GM12878 (cell line): ENCODE measurements around the gene NAA15. TPM values are rescaled to one million over a fixed set of nuclear protein-coding genes. Genes with fewer than 3 reads are reported as not detected.
A peak's percentile ranks its signal among the peaks of the same experiment; 100 is the strongest.

ENCODE experiments used
- ATAC-seq: fragments of 200-7000 bp; cut with Tn5 transposase; 3 replicates; pipeline ENCODE4 v1.9.1; 2020; ENCODE audit warnings: mild to moderate bottlenecking, moderate library complexity
- BruUV-seq: library from RNA; stranded (reverse); fragments of 400-500 nt; replicated peaks from 2 replicates; lab custom pipeline; 2021; lab: Mats Ljungman, UMichigan
- CTCF ChIA-PET: fragments of 300-600 bp; sonication (Branson Sonifier 250); formaldehyde crosslinking; extraction: SDS; loops from one replicate; lab custom pipeline; 2021; ENCODE audit warnings: inconsistent platforms; lab: Yijun Ruan, JAX
- POLR2A ChIA-PET: fragments of 350-600 bp; formaldehyde crosslinking; extraction: SDS; loops from one replicate; lab custom pipeline; 2021; ENCODE audit warnings: inconsistent platforms; lab: Charles Lee
- RAD21 ChIA-PET: fragments of 300-600 bp; sonication (Branson Sonifier 250); formaldehyde crosslinking; loops from one replicate; lab custom pipeline; 2023; ENCODE audit warnings: antibody characterized with exemption; ENCODE audit not compliant: unreplicated experiment; lab: Charles Lee
- SMC1A ChIA-PET: fragments of 300-600 bp; sonication (Branson Sonifier 250); formaldehyde crosslinking; loops from one replicate; lab custom pipeline; 2023; ENCODE audit not compliant: unreplicated experiment, uncharacterized antibody; lab: Charles Lee
- DNase-seq: peaks from one replicate; pipeline ENCODE4 v3.0.0-alpha.2; 2011; ENCODE audit warnings: low read depth, low spot score
- FAIRE-seq: peaks from 3 replicates; lab custom pipeline; 2011; peaks lifted over from hg19 to GRCh38; lab: Jason Lieb, UNC
- H2AFZ ChIP-seq: 2 replicates; pipeline ENCODE4 v1.6.0; 2011; ENCODE audit warnings: low read depth, low read length, control low read depth; ENCODE audit not compliant: control insufficient read depth
- H3K27ac ChIP-seq: 2 replicates; pipeline ENCODE4 v1.5.1; 2011; ENCODE audit warnings: control low read depth; ENCODE audit not compliant: control insufficient read depth, insufficient read depth
- H3K27me3 ChIP-seq, 2 experiments: replicated peaks in 1 of 2; 2 replicates each; pipeline versions ENCODE4 v1.6.0 to v1.6.1; 2011; ENCODE audit warnings: low read length in 1 of 2; ENCODE audit not compliant: control insufficient read depth in 2 of 2, insufficient read depth in 2 of 2
- H3K36me3 ChIP-seq, 2 experiments: 2 replicates each; pipeline ENCODE4 v1.5.1; 2011; ENCODE audit warnings: low read length in 1 of 2; ENCODE audit not compliant: control insufficient read depth in 2 of 2, insufficient read depth in 2 of 2
- H3K4me1 ChIP-seq: 2 replicates; pipeline ENCODE4 v1.6.1; 2011; ENCODE audit warnings: mild to moderate bottlenecking, low read length, moderate library complexity, mixed read lengths; ENCODE audit not compliant: control insufficient read depth, insufficient read depth
- H3K4me2 ChIP-seq: 2 replicates; pipeline ENCODE4 v1.6.0; 2011; ENCODE audit warnings: control low read depth; ENCODE audit not compliant: control insufficient read depth, insufficient read depth
- H3K4me3 ChIP-seq: fragments of 200-600 bp; sonication (generic); 2 replicates; pipeline ENCODE4 v1.5.1; 2016
- H3K79me2 ChIP-seq: 2 replicates; pipeline ENCODE4 v1.6.0; 2011; ENCODE audit warnings: low read length; ENCODE audit not compliant: control insufficient read depth, insufficient read depth
- H3K9ac ChIP-seq: 2 replicates; pipeline ENCODE4 v1.8.0; 2011; ENCODE audit warnings: low read length, control low read depth, mixed read lengths; ENCODE audit not compliant: control insufficient read depth, insufficient read depth
- H3K9me3 ChIP-seq: replicated peaks from 3 replicates; pipeline ENCODE4 v1.5.1; 2011; ENCODE audit warnings: mild to moderate bottlenecking, low read length; ENCODE audit not compliant: control insufficient read depth, insufficient read depth
- H4K20me1 ChIP-seq: 2 replicates; pipeline ENCODE4 v1.6.0; 2011; ENCODE audit not compliant: control insufficient read depth, insufficient read depth
- BCL3 ChIP-seq: IDR thresholded peaks from 2 replicates; pipeline ENCODE4 v1.6.1; 2011; ENCODE audit warnings: borderline replicate concordance, low read depth, mild to moderate bottlenecking, moderate library complexity, low read length; ENCODE audit not compliant: insufficient read depth, poor library complexity, severe bottlenecking
- JUND ChIP-seq: IDR thresholded peaks from 2 replicates; pipeline ENCODE4 v1.6.1; 2012; ENCODE audit warnings: low read depth, mild to moderate bottlenecking, low read length, improper control_type of control experiment, moderate library complexity
- KDM1A ChIP-seq: fragments of 200-600 bp; sonication (generic); IDR thresholded peaks from 2 replicates; pipeline ENCODE4 v1.6.1; 2016; ENCODE audit warnings: borderline replicate concordance
- MLLT1 ChIP-seq: fragments of 450-650 bp; IDR thresholded peaks from 2 replicates; pipeline ENCODE4 v1.6.1; 2016; ENCODE audit warnings: mild to moderate bottlenecking
- NBN ChIP-seq: fragments of 450-650 bp; IDR thresholded peaks from 2 replicates; pipeline ENCODE4 v1.6.1; 2016
- TAF1 ChIP-seq: IDR thresholded peaks from 2 replicates; pipeline ENCODE4 v1.6.1; 2011; ENCODE audit warnings: mild to moderate bottlenecking, low read depth, low read length, borderline replicate concordance
- TCF7 ChIP-seq: IDR thresholded peaks from 2 replicates; pipeline ENCODE4 v1.6.1; 2014; ENCODE audit warnings: antibody characterized with exemption, borderline replicate concordance
- YY1 ChIP-seq: IDR thresholded peaks from 2 replicates; pipeline ENCODE4 v1.6.1; 2011; ENCODE audit warnings: low read depth, mild to moderate bottlenecking, low read length
- ZZZ3 ChIP-seq: IDR thresholded peaks from 2 replicates; pipeline ENCODE4 v1.6.1; 2011; ENCODE audit warnings: low read depth; ENCODE audit not compliant: control insufficient read depth, insufficient read length
- WGBS: methylation state at CpG from one replicate; pipeline ENCODE4 v1.1.6; 2016; ENCODE audit warnings: low lambda C conversion rate; ENCODE audit not compliant: insufficient replicate concordance, insufficient coverage; ENCODE audit errors: missing lambda C conversion rate; 5-methylcytosine and 5-hydroxymethylcytosine counted together
- in situ Hi-C: fragments of 300-500 bp; cut with MboI; formaldehyde crosslinking; loops from 9 replicates; pipeline ENCODE4 v1.14.3; 2018; ENCODE audit warnings: mixed read lengths
- intact Hi-C: fragments of 100-400 bp; cut with micrococcal nuclease; formaldehyde crosslinking; loops from one replicate; pipeline ENCODE4 v1.14.2; 2022; ENCODE audit not compliant: unreplicated experiment
- polyA plus RNA-seq, 11 experiments: library from polyadenylated mRNA; depleted of rRNA in 4 of 11; unstranded in 6 of 11; stranded (reverse) in 5 of 11; fragments of >200 nt; fragmentation: Nextera tagmentation in 4 of 11; fragmentation: Illumina TruSeq in 1 of 11; extraction: Ambion mirVana in 4 of 11; extraction: Trizol in 1 of 11; gene quantifications; 1 replicate in 1 of 11; 2 replicates in 10 of 11; pipeline versions ENCODE4 v1.2.1 to v1.2.3, GENCODE V29; 2011 to 2016; ENCODE audit warnings: inconsistent platforms in 2 of 11, missing spikeins in 2 of 11, low read depth in 1 of 11
- total RNA-seq, 4 experiments: library from RNA; depleted of rRNA in 3 of 4; stranded (reverse); fragments of >200 nt in 3 of 4; fragmentation: Illumina TruSeq in 1 of 4; extraction: Trizol in 1 of 4; gene quantifications; 2 replicates each; pipeline versions ENCODE4 v1.2.1 to v1.2.3, GENCODE V29; 2013 to 2021

NAA15 gene
- total and polyA plus RNA-seq, 10 of the 15 experiments (the other 5 are each of a cell fraction or from before 2014, with no cell fraction given): 24.3 to 93.1 (median 51.9) TPM

- peak; percentile 93 for TF ChIP-seq MLLT1
- no peak for TF ChIP-seq KDM1A
- no peak for TF ChIP-seq JUND
- TF ChIP-seq ZZZ3: no peak
- TF ChIP-seq TCF7: peak; percentile 69
Observed at GRCh38 chr4:139266583-139267257, 34.6 kb upstream of the NAA15 start (continued).

GRCh38 chr4:139267301-139267700, 34.0 kb upstream of the NAA15 start:
- RAD21 ChIA-PET: interaction anchor here (4.4 kb wide), 1 partner anchor 29 kb away, joined by 22 read pairs; no protein-coding TSS in a partner anchor
- H3K27ac ChIP-seq: no peak overlapping the region
- H3K9ac ChIP-seq: no peak overlapping the region
- POLR2A ChIA-PET: interaction anchor here (0.6 kb wide), 2 partner anchors 36 to 58 kb away, joined by 4 to 6 read pairs; no protein-coding TSS in a partner anchor
- no peak for ATAC-seq
- no peak overlapping the region for H2AFZ ChIP-seq
- SMC1A ChIA-PET: interaction anchor here (0.7 to 1.9 kb wide), 4 partner anchors 11 to 87 kb away, joined by 3 to 5 read pairs (median 4); no protein-coding TSS in a partner anchor
- no peaks in the 10 kb centered on the region for H3K36me3 ChIP-seq
- H3K27me3 ChIP-seq: no peaks in the 10 kb centered on the region
- in situ Hi-C loops (no loop called here), intact Hi-C loops (loop anchor here (2.0 to 5.0 kb wide), 2 partner anchors 28 to 40 kb away; no protein-coding TSS in a partner anchor)
- H3K9me3 ChIP-seq: no peaks in the 10 kb centered on the region
- H3K79me2 ChIP-seq: no peaks in the 10 kb centered on the region
- no peaks in the 10 kb centered on the region for H4K20me1 ChIP-seq
- CTCF ChIA-PET: interaction anchor here (1.4 to 3.1 kb wide), 5 partner anchors 29 to 237 kb away, joined by 3 to 16 read pairs (median 4); partner anchors contain the start of gene NAA15
- WGBS: 43% methylated on average over 1 of the region's 1 CpG
- no TSS peak for BruUV-seq
- no peak for DNase-seq
- FAIRE-seq: no peak
- peak overlapping the region; percentile 68 for H3K4me2 ChIP-seq
- no peak overlapping the region for H3K4me3 ChIP-seq
- TF ChIP-seq BCL3 (no peak), YY1 (no peak), TAF1 (no peak), NBN (no peak)
- H3K4me1 ChIP-seq: peaks cover 19% of the 10 kb centered on the region
